ENCODE measurements around the gene SLC4A2. TPM values are rescaled to one million over a fixed set of nuclear protein-coding genes. Genes with fewer than 3 reads are reported as not detected.

The SLC4A2 gene
- total RNA-seq (2022; extraction: Qiagen RNA extraction) = 168 to 269 TPM (median 251 TPM) in 5 replicates

GRCh38 chr7:151059367-151060112 is at the start of gene SLC4A2:
SLC4A2 (plus strand) TSS chr7:151059589; CDS start chr7:151061988, 2,399 bp downstream.

GRCh38 chr7:151024435-151025056 is 34.8 kb upstream of the SLC4A2 start, which contains the start of gene ATG9B:
ATG9B (minus strand) TSS chr7:151024494; CDS start chr7:151024423, 71 bp downstream.

GRCh38 chr7:151028131-151028947 is 31.1 kb upstream of the SLC4A2 start, which contains the start of gene ABCB8:
ABCB8 (plus strand) TSS chr7:151028450; CDS start chr7:151028516, 66 bp downstream.

GRCh38 chr7:151047976-151048815 is 11.2 kb upstream of the SLC4A2 start, which contains the start of gene ASIC3:
ASIC3 (plus strand) TSS chr7:151048531; CDS start chr7:151048886, 355 bp downstream.

GRCh38 chr7:151057506-151057988 is 1.8 kb upstream of the SLC4A2 start, which contains the start of gene CDK5:
CDK5 (minus strand) TSS chr7:151057897; CDS start chr7:151057848, 49 bp downstream.

GRCh38 chr7:151080522-151081169 is 21.3 kb downstream of the SLC4A2 start, which contains the start of gene FASTK:
FASTK (minus strand) TSS chr7:151080809; CDS start chr7:151080766, 43 bp downstream.

GRCh38 chr7:151083071-151083823 is 23.9 kb downstream of the SLC4A2 start, which contains the start of gene TMUB1:
TMUB1 (minus strand) TSS chr7:151083493; CDS start chr7:151082563, 930 bp downstream.

GRCh38 chr7:151085691-151086620 is 26.6 kb downstream of the SLC4A2 start, which contains the start of gene AGAP3:
AGAP3 (plus strand) TSS chr7:151086475; CDS start chr7:151086742, 267 bp downstream.

Other genes starting within 250 kb of the SLC4A2 start
- 0.02 to 0.07 TPM (median 0.05 TPM) in 4 of 5 replicates, not detected in the other for gene AOC1, start 207.1 kb upstream of the SLC4A2 start, total RNA-seq (2022; extraction: Qiagen RNA extraction)
- gene KCNH2, start 81.3 kb upstream of the SLC4A2 start, total RNA-seq (2022; extraction: Qiagen RNA extraction) = 4.0 to 5.9 TPM (median 5.4 TPM) in 5 replicates
- gene NOS3, start 68.6 kb upstream of the SLC4A2 start, total RNA-seq (2022; extraction: Qiagen RNA extraction) = 0.30 to 0.69 TPM (median 0.58 TPM) in 5 replicates
- 0.28 to 0.88 TPM (median 0.71 TPM) in 5 replicates for gene ATG9B, start 35.1 kb upstream of the SLC4A2 start, total RNA-seq (2022; extraction: Qiagen RNA extraction)
- gene ABCB8, start 31.1 kb upstream of the SLC4A2 start, total RNA-seq (2022; extraction: Qiagen RNA extraction) = 36.9 to 51.7 TPM (median 49.2 TPM) in 5 replicates
- gene ASIC3, start 11.1 kb upstream of the SLC4A2 start, total RNA-seq (2022; extraction: Qiagen RNA extraction) = 5.1 to 9.9 TPM (median 8.9 TPM) in 5 replicates
- gene CDK5, start 1.7 kb upstream of the SLC4A2 start, total RNA-seq (2022; extraction: Qiagen RNA extraction) = 29.4 to 32.4 TPM (median 30.5 TPM) in 5 replicates
- 54.6 to 80.1 TPM (median 75.3 TPM) in 5 replicates for gene FASTK, start 21.2 kb downstream of the SLC4A2 start, total RNA-seq (2022; extraction: Qiagen RNA extraction)
- 36.0 to 59.2 TPM (median 58.8 TPM) in 5 replicates for gene TMUB1, start 23.9 kb downstream of the SLC4A2 start, total RNA-seq (2022; extraction: Qiagen RNA extraction)
- gene AGAP3, start 26.9 kb downstream of the SLC4A2 start, total RNA-seq (2022; extraction: Qiagen RNA extraction) = 46.2 to 59.5 TPM (median 59.1 TPM) in 5 replicates
- gene GBX1, start 108.1 kb downstream of the SLC4A2 start, total RNA-seq (2022; extraction: Qiagen RNA extraction) = 0.09 TPM in 1 of 5 replicates, not detected in the others
- not detected in 5 replicates for gene ASB10, start 127.7 kb downstream of the SLC4A2 start, total RNA-seq (2022; extraction: Qiagen RNA extraction)
- not detected in 5 replicates for gene H2BK1, start 150.9 kb downstream of the SLC4A2 start, total RNA-seq (2022; extraction: Qiagen RNA extraction)
- gene ABCF2, start 167.6 kb downstream of the SLC4A2 start, total RNA-seq (2022; extraction: Qiagen RNA extraction) = 59.8 to 64.2 TPM (median 62.4 TPM) in 5 replicates
- gene CHPF2, start 172.9 kb downstream of the SLC4A2 start, total RNA-seq (2022; extraction: Qiagen RNA extraction) = 38.8 to 44.8 TPM (median 43.5 TPM) in 5 replicates
- 7.8 to 9.7 TPM (median 9.3 TPM) in 5 replicates for gene SMARCD3, start 189.1 kb downstream of the SLC4A2 start, total RNA-seq (2022; extraction: Qiagen RNA extraction)

All from A549 treated with AZD2906 at 1 μM for 4 hours (cell line).